SK-N-SH (cell line): ENCODE measurements around the gene CASK. TPM values are rescaled to one million over a fixed set of nuclear protein-coding genes. Genes with fewer than 3 reads are reported as not detected.

Source experiments
- CTCF ChIA-PET: fragments of 300-600, 350-600 bp; formaldehyde crosslinking; extraction: SDS; loops from one replicate; lab custom pipeline; 2021; lab: Yijun Ruan, JAX
- POLR2A ChIA-PET: fragments of 350-600 bp; sonication (Branson Sonifier 250); formaldehyde crosslinking; extraction: SDS; loops from one replicate; lab custom pipeline; 2020; ENCODE audit warnings: antibody characterized with exemption, inconsistent platforms; lab: Yijun Ruan, JAX
- DNase-seq: peaks from one replicate; pipeline ENCODE4 v3.0.0; 2012
- H2AFZ ChIP-seq: fragments of 200-600 bp; sonication (generic); 2 replicates; pipeline ENCODE4 v1.8.1; 2016; ENCODE audit warnings: antibody characterized with exemption, mild to moderate bottlenecking, low read depth
- H3F3A ChIP-seq: fragments of 200-600 bp; sonication (generic); replicated peaks from 2 replicates; pipeline ENCODE3; 2016; ENCODE audit warnings: antibody characterized with exemption, mild to moderate bottlenecking; ENCODE audit not compliant: insufficient read depth
- H3K27ac ChIP-seq, 2 experiments: fragments of 200-500 bp in 1 of 2; fragments of 200-600 bp in 1 of 2; sonication (Bioruptor generic) in 1 of 2; sonication (generic), shearing (Covaris generic) in 1 of 2; 2 replicates each; pipeline versions ENCODE4 v1.5.1 to v1.6.1; 2014 to 2016; ENCODE audit warnings: low read depth in 2 of 2, inconsistent platforms in 1 of 2, low read length in 1 of 2, mild to moderate bottlenecking in 1 of 2, mixed read lengths in 1 of 2
- H3K27me3 ChIP-seq: fragments of 200-600 bp; sonication (generic), shearing (Covaris generic); 2 replicates; pipeline ENCODE4 v1.6.1; 2016; ENCODE audit warnings: mixed run types; ENCODE audit not compliant: insufficient read depth
- H3K36me3 ChIP-seq, 2 experiments: fragments of 200-500 bp in 1 of 2; fragments of 200-600 bp in 1 of 2; sonication (Bioruptor generic) in 1 of 2; sonication (generic) in 1 of 2; replicated peaks in 1 of 2; 2 replicates each; pipeline versions ENCODE3 to v1.5.1; 2014 to 2016; ENCODE audit warnings: low read length in 1 of 2, mild to moderate bottlenecking in 1 of 2; ENCODE audit not compliant: insufficient read depth in 2 of 2, control insufficient read depth in 1 of 2
- H3K4me1 ChIP-seq, 2 experiments: fragments of 200-500 bp in 1 of 2; fragments of 200-600 bp in 1 of 2; sonication (Bioruptor generic) in 1 of 2; sonication (generic), shearing (Covaris generic) in 1 of 2; 2 replicates each; pipeline versions ENCODE4 v1.5.1 to v1.6.1; 2014 to 2016; ENCODE audit warnings: low read depth in 1 of 2, low read length in 1 of 2, mixed run types in 1 of 2; ENCODE audit not compliant: insufficient read depth in 2 of 2, control insufficient read depth in 1 of 2
- H3K4me2 ChIP-seq: fragments of 200-600 bp; sonication (generic), shearing (Covaris generic); 2 replicates; pipeline ENCODE4 v1.6.1; 2017; ENCODE audit warnings: mixed run types
- H3K4me3 ChIP-seq, 2 experiments: fragments of 200-500 bp in 1 of 2; fragments of 200-600 bp in 1 of 2; sonication (Bioruptor generic) in 1 of 2; sonication (generic), shearing (Covaris generic) in 1 of 2; 2 replicates each; pipeline versions ENCODE4 v1.5.1 to v1.8.1; 2014 to 2016; ENCODE audit warnings: low read depth in 2 of 2, inconsistent platforms in 1 of 2, low read length in 1 of 2, mild to moderate bottlenecking in 1 of 2, mixed read lengths in 1 of 2, moderate library complexity in 1 of 2
- H3K79me2 ChIP-seq: fragments of 200-600 bp; sonication (generic); 2 replicates; pipeline ENCODE4 v1.8.1; 2017; ENCODE audit warnings: mild to moderate bottlenecking; ENCODE audit not compliant: insufficient read depth
- H3K9ac ChIP-seq: fragments of 200-600 bp; sonication (generic); 2 replicates; pipeline ENCODE4 v1.6.1; 2017; ENCODE audit warnings: mixed run types
- H3K9me2 ChIP-seq: fragments of 200-600 bp; sonication (generic); 2 replicates; pipeline ENCODE4 v1.6.1; 2017; ENCODE audit warnings: mixed run types
- H3K9me3 ChIP-seq: fragments of 200-600 bp; sonication (generic); 2 replicates; pipeline ENCODE4 v1.6.1; 2017; ENCODE audit warnings: mixed run types, mild to moderate bottlenecking, moderate library complexity
- H4K20me1 ChIP-seq: fragments of 200-600 bp; sonication (generic); 2 replicates; pipeline ENCODE4 v1.6.1; 2017; ENCODE audit warnings: mild to moderate bottlenecking, mixed run types; ENCODE audit not compliant: insufficient read depth
- CHD2 ChIP-seq: fragments of 150-350 bp; IDR thresholded peaks from 2 replicates; pipeline ENCODE4 v1.6.1; 2018; ENCODE audit warnings: low read length; ENCODE audit not compliant: partially characterized antibody
- ELF1 ChIP-seq: IDR thresholded peaks from 2 replicates; pipeline ENCODE4 v1.4.0; 2012
- EZH2phosphoT487 ChIP-seq: fragments of 200-600 bp; sonication (generic); IDR thresholded peaks from 2 replicates; pipeline ENCODE4 v1.6.1; 2017; ENCODE audit warnings: low read depth, mixed run types, mild to moderate bottlenecking, antibody characterized with exemption, moderate library complexity, borderline replicate concordance
- FOSL2 ChIP-seq: IDR thresholded peaks from 2 replicates; pipeline ENCODE4 v1.4.0; 2012; ENCODE audit warnings: low read depth, mild to moderate bottlenecking, moderate library complexity, borderline replicate concordance
- GABPA ChIP-seq: IDR thresholded peaks from 2 replicates; pipeline ENCODE4 v1.4.0; 2012; ENCODE audit warnings: low read depth, mild to moderate bottlenecking
- GATA2 ChIP-seq: sonication (generic); formaldehyde crosslinking; IDR thresholded peaks from 2 replicates; pipeline ENCODE4 v1.5.0; 2020; ENCODE audit warnings: mild to moderate bottlenecking, missing genetic modification reagents
- MEF2A ChIP-seq: IDR thresholded peaks from 2 replicates; pipeline ENCODE4 v1.4.0; 2012; ENCODE audit warnings: low read depth, borderline replicate concordance
- MXI1 ChIP-seq: IDR thresholded peaks from 2 replicates; pipeline ENCODE4 v1.6.1; 2012; ENCODE audit warnings: mild to moderate bottlenecking, low read depth, low read length, improper control_type of control experiment
- NFIC ChIP-seq: IDR thresholded peaks from 2 replicates; pipeline ENCODE4 v1.4.0; 2012; ENCODE audit warnings: borderline replicate concordance
- NRF1 ChIP-seq: IDR thresholded peaks from 2 replicates; pipeline ENCODE4 v1.6.1; 2012; ENCODE audit warnings: low read depth, mild to moderate bottlenecking, low read length
- POLR2AphosphoS5 ChIP-seq: IDR thresholded peaks from 2 replicates; pipeline ENCODE4 v1.6.1; 2012; ENCODE audit warnings: low read depth, low read length
- RAD21 ChIP-seq: IDR thresholded peaks from 2 replicates; pipeline ENCODE4 v1.6.1; 2012; ENCODE audit warnings: mild to moderate bottlenecking, low read length
- RXRA ChIP-seq: IDR thresholded peaks from 2 replicates; pipeline ENCODE4 v1.4.0; 2012; ENCODE audit warnings: low read depth, mild to moderate bottlenecking, borderline replicate concordance
- SIN3A ChIP-seq: IDR thresholded peaks from 2 replicates; pipeline ENCODE4 v1.6.1; 2012; ENCODE audit warnings: low read depth, mild to moderate bottlenecking, low read length, moderate library complexity, borderline replicate concordance
- YY1 ChIP-seq: IDR thresholded peaks from 2 replicates; pipeline ENCODE4 v1.4.0; 2012; ENCODE audit warnings: low read depth, mild to moderate bottlenecking
- WGBS: methylation state at CpG from one replicate; pipeline ENCODE4 v1.1.6; 2017; ENCODE audit warnings: low lambda C conversion rate; 5-methylcytosine and 5-hydroxymethylcytosine counted together
- polyA plus RNA-seq, 3 experiments: library from polyadenylated mRNA; depleted of rRNA; stranded (reverse); fragments of >200 nt; gene quantifications; 2 replicates each; pipeline ENCODE4 v1.2.3, GENCODE V29; 2012
- TF ChIP-seq, protein P1 (sequence below): IDR thresholded peaks from 2 replicates; pipeline ENCODE4; 2012
- TF ChIP-seq, protein P2 (sequence below): IDR thresholded peaks from 2 replicates; pipeline ENCODE4 v1.4.0; 2012; ENCODE audit warnings: low read depth, borderline replicate concordance
- TF ChIP-seq, protein P3 (sequence below): IDR thresholded peaks from 2 replicates; pipeline ENCODE4 v1.4.0; 2012; ENCODE audit warnings: low read depth
- TF ChIP-seq, protein P4 (sequence below): fragments of 200-600 bp; sonication (generic); IDR thresholded peaks from 2 replicates; pipeline ENCODE4 v1.6.1; 2017; ENCODE audit warnings: antibody characterized with exemption, mild to moderate bottlenecking, moderate library complexity
- TF ChIP-seq, protein P5 (sequence below): fragments of 150-350 bp; IDR thresholded peaks from 2 replicates; pipeline ENCODE4 v1.6.1; 2017; ENCODE audit warnings: antibody characterized with exemption, low read length, low read depth, borderline replicate concordance

Gene CASK
- polyA plus RNA-seq, 1 of the 3 experiments (the other 2 are of a cell fraction), result 7.0 TPM

DNA sequence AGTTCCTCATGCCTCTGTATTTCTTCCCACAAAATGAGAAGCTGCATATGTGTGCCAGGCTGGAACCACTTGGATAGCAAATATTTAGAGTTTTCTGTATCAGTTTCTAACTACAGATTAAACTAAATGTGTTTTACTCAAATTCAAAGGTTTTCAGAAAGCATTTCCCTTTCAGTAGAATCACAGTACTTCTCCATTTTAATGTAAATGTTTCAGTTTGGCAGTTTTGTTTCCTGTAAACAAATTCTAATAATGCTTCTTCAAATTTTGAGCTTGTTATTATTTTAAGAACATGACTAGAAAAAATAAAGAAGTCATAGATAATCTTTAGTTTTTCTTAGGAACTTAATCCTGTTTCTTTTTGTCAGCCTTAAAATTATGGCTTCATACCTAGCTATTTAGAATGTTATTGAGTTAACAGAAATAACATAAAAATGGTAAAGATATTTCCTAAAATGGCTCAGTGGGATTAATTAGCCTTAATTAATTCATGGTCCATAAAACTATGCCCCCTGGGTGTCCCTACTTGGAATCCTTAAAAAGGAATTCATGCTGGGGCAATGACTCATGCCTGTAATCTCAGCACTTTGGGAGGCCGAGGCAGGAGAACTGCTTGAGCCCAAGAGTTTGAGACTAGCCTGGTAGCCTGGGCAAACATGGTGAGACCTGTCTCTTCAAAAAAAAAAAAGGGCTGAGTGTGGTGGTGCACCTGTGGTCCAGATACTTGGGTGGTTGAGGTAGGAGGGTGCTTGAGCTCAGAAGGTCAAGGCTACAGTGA lies 318.4 kb downstream of the CASK start:
- H3K27ac ChIP-seq, result no peak overlapping the region
- no peaks in the 10 kb centered on the region for H3K36me3 ChIP-seq
- no peaks in the 10 kb centered on the region for H3K79me2 ChIP-seq
- TF ChIP-seq CHD2 (no peak), GATA2 (no peak), NFIC (no peak), MXI1 (no peak), ELF1 (no peak), GABPA (no peak), POLR2AphosphoS5 (no peak), RXRA (no peak), RAD21 (no peak), EZH2phosphoT487 (no peak), MEF2A (no peak), SIN3A (no peak), FOSL2 (no peak), NRF1 (no peak), YY1 (no peak)
- TF ChIP-seq, protein P1, sequence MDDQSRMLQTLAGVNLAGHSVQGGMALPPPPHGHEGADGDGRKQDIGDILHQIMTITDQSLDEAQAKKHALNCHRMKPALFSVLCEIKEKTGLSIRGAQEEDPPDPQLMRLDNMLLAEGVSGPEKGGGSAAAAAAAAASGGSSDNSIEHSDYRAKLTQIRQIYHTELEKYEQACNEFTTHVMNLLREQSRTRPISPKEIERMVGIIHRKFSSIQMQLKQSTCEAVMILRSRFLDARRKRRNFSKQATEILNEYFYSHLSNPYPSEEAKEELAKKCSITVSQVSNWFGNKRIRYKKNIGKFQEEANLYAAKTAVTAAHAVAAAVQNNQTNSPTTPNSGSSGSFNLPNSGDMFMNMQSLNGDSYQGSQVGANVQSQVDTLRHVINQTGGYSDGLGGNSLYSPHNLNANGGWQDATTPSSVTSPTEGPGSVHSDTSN, result no peak
- TF ChIP-seq, protein P2, sequence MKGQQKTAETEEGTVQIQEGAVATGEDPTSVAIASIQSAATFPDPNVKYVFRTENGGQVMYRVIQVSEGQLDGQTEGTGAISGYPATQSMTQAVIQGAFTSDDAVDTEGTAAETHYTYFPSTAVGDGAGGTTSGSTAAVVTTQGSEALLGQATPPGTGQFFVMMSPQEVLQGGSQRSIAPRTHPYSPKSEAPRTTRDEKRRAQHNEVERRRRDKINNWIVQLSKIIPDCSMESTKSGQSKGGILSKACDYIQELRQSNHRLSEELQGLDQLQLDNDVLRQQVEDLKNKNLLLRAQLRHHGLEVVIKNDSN, result no peak
- TF ChIP-seq, protein P3, sequence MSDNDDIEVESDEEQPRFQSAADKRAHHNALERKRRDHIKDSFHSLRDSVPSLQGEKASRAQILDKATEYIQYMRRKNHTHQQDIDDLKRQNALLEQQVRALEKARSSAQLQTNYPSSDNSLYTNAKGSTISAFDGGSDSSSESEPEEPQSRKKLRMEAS, result no peak
- TF ChIP-seq, protein P4, sequence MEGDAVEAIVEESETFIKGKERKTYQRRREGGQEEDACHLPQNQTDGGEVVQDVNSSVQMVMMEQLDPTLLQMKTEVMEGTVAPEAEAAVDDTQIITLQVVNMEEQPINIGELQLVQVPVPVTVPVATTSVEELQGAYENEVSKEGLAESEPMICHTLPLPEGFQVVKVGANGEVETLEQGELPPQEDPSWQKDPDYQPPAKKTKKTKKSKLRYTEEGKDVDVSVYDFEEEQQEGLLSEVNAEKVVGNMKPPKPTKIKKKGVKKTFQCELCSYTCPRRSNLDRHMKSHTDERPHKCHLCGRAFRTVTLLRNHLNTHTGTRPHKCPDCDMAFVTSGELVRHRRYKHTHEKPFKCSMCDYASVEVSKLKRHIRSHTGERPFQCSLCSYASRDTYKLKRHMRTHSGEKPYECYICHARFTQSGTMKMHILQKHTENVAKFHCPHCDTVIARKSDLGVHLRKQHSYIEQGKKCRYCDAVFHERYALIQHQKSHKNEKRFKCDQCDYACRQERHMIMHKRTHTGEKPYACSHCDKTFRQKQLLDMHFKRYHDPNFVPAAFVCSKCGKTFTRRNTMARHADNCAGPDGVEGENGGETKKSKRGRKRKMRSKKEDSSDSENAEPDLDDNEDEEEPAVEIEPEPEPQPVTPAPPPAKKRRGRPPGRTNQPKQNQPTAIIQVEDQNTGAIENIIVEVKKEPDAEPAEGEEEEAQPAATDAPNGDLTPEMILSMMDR, result no peak
- TF ChIP-seq, protein P5, sequence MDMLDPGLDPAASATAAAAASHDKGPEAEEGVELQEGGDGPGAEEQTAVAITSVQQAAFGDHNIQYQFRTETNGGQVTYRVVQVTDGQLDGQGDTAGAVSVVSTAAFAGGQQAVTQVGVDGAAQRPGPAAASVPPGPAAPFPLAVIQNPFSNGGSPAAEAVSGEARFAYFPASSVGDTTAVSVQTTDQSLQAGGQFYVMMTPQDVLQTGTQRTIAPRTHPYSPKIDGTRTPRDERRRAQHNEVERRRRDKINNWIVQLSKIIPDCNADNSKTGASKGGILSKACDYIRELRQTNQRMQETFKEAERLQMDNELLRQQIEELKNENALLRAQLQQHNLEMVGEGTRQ, result no peak
- H3K27me3 ChIP-seq, result no peaks in the 10 kb centered on the region
- no peaks in the 10 kb centered on the region for H3K9me3 ChIP-seq
- no peak overlapping the region for H3K4me2 ChIP-seq
- 42% methylated on average over 1 of the region's 1 CpG for WGBS
- no peaks in the 10 kb centered on the region for H4K20me1 ChIP-seq
- H3K4me3 ChIP-seq, result no peak overlapping the region
- CTCF ChIA-PET, result no interaction called here
- H3K9ac ChIP-seq, result no peak overlapping the region
- DNase-seq, result no peak
- no peaks in the 10 kb centered on the region for H3K9me2 ChIP-seq
- H3F3A ChIP-seq, result peaks cover 6% of the 10 kb centered on the region
- no peaks in the 10 kb centered on the region for H3K4me1 ChIP-seq
- POLR2A ChIA-PET, result no interaction called here
- no peak overlapping the region for H2AFZ ChIP-seq
